B cell (primary cell): Measurements from ENCODE around the gene TTC21A. TPM values are rescaled to one million over a fixed set of nuclear protein-coding genes. Genes with fewer than 3 reads are reported as not detected.

ENCODE experiments used
- ATAC-seq: fragments of 200-7000 bp; cut with Tn5 transposase; one replicate; pipeline ENCODE4 v1.10.0; 2021; ENCODE audit warnings: low read depth, mild to moderate bottlenecking, moderate number of reproducible peaks, moderate library complexity
- CTCF ChIA-PET: fragments of 350-600 bp; sonication (Branson Sonifier 250); formaldehyde crosslinking; loops from one replicate; lab custom pipeline; 2021; ENCODE audit warnings: antibody characterized with exemption, inconsistent platforms; lab: Charles Lee
- POLR2A ChIA-PET: fragments of 350-600 bp; sonication (Branson Sonifier 250); formaldehyde crosslinking; loops from one replicate; lab custom pipeline; 2021; ENCODE audit warnings: antibody characterized with exemption; lab: Charles Lee
- DNase-seq: peaks from one replicate; pipeline ENCODE4 v3.0.0; 2013
- H2AFZ ChIP-seq: 2 replicates; pipeline ENCODE4 v1.6.1; 2012; ENCODE audit warnings: mild to moderate bottlenecking, low read depth, low read length; ENCODE audit not compliant: insufficient read depth, poor library complexity, severe bottlenecking
- H3K27ac ChIP-seq, 2 donors: 1 replicate in 1 of 2; 2 replicates in 1 of 2; pipeline ENCODE4 v1.5.1; 2012 to 2013; ENCODE audit warnings: low read length in 2 of 2, mild to moderate bottlenecking in 2 of 2, moderate library complexity in 1 of 2
- H3K27me3 ChIP-seq, 4 experiments: fragments of 200-600 bp in 1 of 4; sonication (generic) in 1 of 4; replicated peaks in 1 of 4; 1 replicate in 2 of 4; 2 replicates in 2 of 4; pipeline versions ENCODE4 v1.6.1 to v1.7.0; 2013 to 2016; ENCODE audit warnings: low read length in 3 of 4, mild to moderate bottlenecking in 2 of 4, mixed read lengths in 1 of 4, moderate library complexity in 1 of 4; ENCODE audit not compliant: insufficient read depth in 4 of 4, control insufficient read depth in 3 of 4; ENCODE audit errors: control extremely low read depth in 1 of 4
- H3K36me3 ChIP-seq, 2 experiments: replicated peaks in 1 of 2; 1 replicate in 1 of 2; 2 replicates in 1 of 2; pipeline versions ENCODE4 v1.6.1 to v1.7.1; 2013; ENCODE audit warnings: low read length in 1 of 2; ENCODE audit not compliant: insufficient read depth in 2 of 2, control insufficient read depth in 1 of 2; ENCODE audit errors: control extremely low read depth in 1 of 2, extremely low read depth in 1 of 2
- H3K4me1 ChIP-seq, 2 donors: fragments of 200-600 bp in 1 of 2; sonication (generic) in 1 of 2; 1 replicate in 1 of 2; 2 replicates in 1 of 2; pipeline versions ENCODE4 v1.5.1 to v1.6.1; 2013 to 2017; ENCODE audit warnings: low read length in 2 of 2; ENCODE audit not compliant: control insufficient read depth in 2 of 2, insufficient read depth in 2 of 2
- H3K4me2 ChIP-seq: replicated peaks from 2 replicates; pipeline ENCODE3; 2012; ENCODE audit warnings: mild to moderate bottlenecking, low read depth, low read length; ENCODE audit not compliant: poor library complexity, severe bottlenecking
- H3K4me3 ChIP-seq, 5 experiments: fragments of 200-600 bp in 1 of 5; sonication (generic) in 1 of 5; 1 replicate in 3 of 5; 2 replicates in 2 of 5; pipeline versions ENCODE4 v1.5.1 to v1.7.0; 2011 to 2016; ENCODE audit warnings: low read length in 4 of 5, mild to moderate bottlenecking in 4 of 5, low read depth in 2 of 5, control low read depth in 1 of 5, moderate library complexity in 1 of 5; ENCODE audit not compliant: insufficient read depth in 1 of 5; ENCODE audit errors: control extremely low read depth in 1 of 5, extremely low read depth in 1 of 5
- H3K79me2 ChIP-seq: fragments of 200-600 bp; sonication (generic); one replicate; pipeline ENCODE4 v1.6.0; 2016; ENCODE audit warnings: low read length; ENCODE audit not compliant: control insufficient read depth, insufficient read depth
- H3K9ac ChIP-seq: fragments of 200-600 bp; sonication (generic); 2 replicates; pipeline ENCODE4 v1.6.1; 2017; ENCODE audit warnings: mild to moderate bottlenecking, low read length, moderate library complexity
- H3K9me3 ChIP-seq, 3 donors: one replicate each; pipeline versions ENCODE4 v1.6.1 to v1.7.1; 2013; ENCODE audit warnings: low read length in 2 of 3; ENCODE audit not compliant: control insufficient read depth in 2 of 3, insufficient read depth in 1 of 3; ENCODE audit errors: control extremely low read depth in 1 of 3
- H4K20me1 ChIP-seq: 2 replicates; pipeline ENCODE4 v1.6.0; 2012; ENCODE audit warnings: mild to moderate bottlenecking, low read length; ENCODE audit not compliant: insufficient read depth, control insufficient read depth, poor library complexity, severe bottlenecking
- H3K27ac Mint-ChIP-seq: one replicate; pipeline ENCODE4 v1.8.0; 2021; ENCODE audit warnings: mixed read lengths
- H3K27me3 Mint-ChIP-seq: one replicate; pipeline ENCODE4 v1.8.0; 2021; ENCODE audit warnings: mixed read lengths
- H3K4me1 Mint-ChIP-seq: one replicate; pipeline ENCODE4 v1.8.0; 2021; ENCODE audit warnings: mixed read lengths
- H3K4me3 Mint-ChIP-seq: one replicate; pipeline ENCODE4 v1.8.0; 2021; ENCODE audit warnings: mixed read lengths
- H3K9me3 Mint-ChIP-seq: one replicate; pipeline ENCODE4 v1.8.0; 2022; ENCODE audit warnings: mixed read lengths; ENCODE audit not compliant: insufficient read depth
- CTCF ChIP-seq: fragments of 200-600 bp; IDR thresholded peaks from one replicate; pipeline ENCODE4 v1.8.0; 2022; ENCODE audit warnings: antibody characterized with exemption, mild to moderate bottlenecking
- EZH2 ChIP-seq: IDR thresholded peaks from 2 replicates; pipeline ENCODE4 v1.6.1; 2012; ENCODE audit warnings: borderline replicate concordance, low read depth, mild to moderate bottlenecking, moderate library complexity, low read length; ENCODE audit not compliant: insufficient read depth, poor library complexity, severe bottlenecking
- WGBS: methylation state at CpG from one replicate; pipeline ENCODE4 v1.1.5; 2013; ENCODE audit warnings: missing lambda C conversion rate; ENCODE audit not compliant: insufficient coverage; 5-methylcytosine and 5-hydroxymethylcytosine counted together
- intact Hi-C: fragments of 100-400 bp; cut with micrococcal nuclease; formaldehyde crosslinking; loops from one replicate; pipeline ENCODE4 v1.10.0; 2022
- polyA plus RNA-seq: library from polyadenylated mRNA; depleted of rRNA; stranded (reverse); fragments of >200 nt; gene quantifications from 2 replicates; pipeline ENCODE4 v1.2.3, GENCODE V29; 2012
- total RNA-seq, 2 donors: library from RNA; stranded (reverse); fragments of 120-200 nt in 1 of 2; gene quantifications; 1 replicate in 1 of 2; 2 replicates in 1 of 2; pipeline versions ENCODE4 v1.2.3 to v1.2.4, GENCODE V29; 2013 to 2022

The TTC21A gene
- total and polyA plus RNA-seq, 2 donors (not counting 1 experiment from before 2014, with no cell fraction given): 49.2 to 106 TPM

DNA sequence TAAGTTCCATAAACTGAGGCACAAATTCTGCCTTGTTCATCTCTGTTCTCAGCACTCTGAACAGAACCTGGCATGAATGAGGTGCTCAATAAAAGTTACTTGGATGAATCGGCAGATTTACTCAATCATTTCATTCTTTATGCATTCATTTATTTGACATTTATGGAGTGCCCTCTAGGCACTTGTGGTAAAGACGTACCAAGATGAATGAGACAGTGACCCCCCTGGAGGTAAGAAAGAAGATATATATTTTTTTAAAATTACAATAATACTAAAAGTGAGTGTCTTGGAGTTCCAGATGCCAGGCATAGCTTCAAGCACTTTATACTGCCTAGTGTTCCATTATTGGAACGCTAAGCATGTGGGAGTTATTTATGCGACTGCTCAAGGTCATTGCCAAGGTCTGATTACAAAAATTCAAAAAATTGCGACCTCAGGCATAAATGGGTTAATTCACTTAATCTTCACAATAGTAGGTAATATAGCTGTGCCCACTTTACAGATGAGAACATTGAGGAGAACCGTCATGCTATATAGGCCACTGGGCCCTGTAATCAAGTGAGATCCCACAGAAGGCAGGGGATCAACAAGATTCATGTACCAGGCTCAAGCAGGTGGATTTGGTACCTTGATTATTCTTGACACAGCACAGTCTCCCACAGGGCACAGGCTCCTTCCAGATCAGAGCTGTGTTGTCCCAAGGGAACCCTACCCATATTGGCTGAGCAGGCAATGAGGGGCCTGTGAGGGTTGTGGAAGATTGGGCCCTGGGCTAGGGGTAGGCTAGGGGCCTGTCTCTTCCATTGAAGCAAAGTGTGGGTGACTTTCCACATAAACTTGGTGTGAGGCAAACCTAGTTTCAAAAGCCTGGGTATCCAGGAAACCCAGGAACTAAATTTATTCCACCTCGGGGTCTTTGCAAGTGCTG is 74.2 kb downstream of the TTC21A start:
- Histone ChIP-seq H3K9ac (peak overlapping the region; percentile 32), H3K36me3 (no peaks in the 10 kb centered on the region), H3K79me2 (no peaks in the 10 kb centered on the region), H3K4me3 (peak overlapping the region in 3 of 5 experiments; percentile 37 to 51 (median 42)), H3K4me1 (peaks cover 23 to 35% of the 10 kb centered on the region in 2 donors), H3K4me2 (peak overlapping the region; percentile 81), H3K9me3 (no peaks in the 10 kb centered on the region), H3K27ac (peak overlapping the region; percentile 9 to 47), H4K20me1 (no peaks in the 10 kb centered on the region), H3K27me3 (no peaks in the 10 kb centered on the region), H2AFZ (no peak overlapping the region)
- H3K9me3 Mint-ChIP-seq: no peaks in the 10 kb centered on the region
- peak; percentile 12 for DNase-seq
- TF ChIP-seq CTCF: no peak
- no peak for TF ChIP-seq EZH2
- no peaks in the 10 kb centered on the region for H3K27me3 Mint-ChIP-seq
- intact Hi-C loops: loop anchor here (1.0 to 2.0 kb wide), 3 partner anchors 107 to 203 kb away; partner anchors contain the start of gene SCN11A
- POLR2A ChIA-PET: no interaction called here
- peak overlapping the region; percentile 72 for H3K4me3 Mint-ChIP-seq
- no peak for ATAC-seq
- 73% methylated on average over 3 of the region's 7 CpGs for WGBS
- peaks cover 32% of the 10 kb centered on the region for H3K4me1 Mint-ChIP-seq
- H3K27ac Mint-ChIP-seq: peak overlapping the region; percentile 59
- CTCF ChIA-PET: interaction anchor here (1.0 to 41.2 kb wide), 2 partner anchors 80 to 101 kb away, joined by 3 to 1573 read pairs; partner anchors contain the start of gene CX3CR1
